ENCODE data around the gene ADGRD1.
"Not testable (repeated sequence)": the region's sequence is repeated elsewhere in the genome, so short reads cannot be mapped to it uniquely, and the experiment has no call there.

The ADGRD1 gene

GRCh38 chr12:130988261-130988660, 34.6 kb downstream of the ADGRD1 start:
- no peak for DNase-seq

DNA sequence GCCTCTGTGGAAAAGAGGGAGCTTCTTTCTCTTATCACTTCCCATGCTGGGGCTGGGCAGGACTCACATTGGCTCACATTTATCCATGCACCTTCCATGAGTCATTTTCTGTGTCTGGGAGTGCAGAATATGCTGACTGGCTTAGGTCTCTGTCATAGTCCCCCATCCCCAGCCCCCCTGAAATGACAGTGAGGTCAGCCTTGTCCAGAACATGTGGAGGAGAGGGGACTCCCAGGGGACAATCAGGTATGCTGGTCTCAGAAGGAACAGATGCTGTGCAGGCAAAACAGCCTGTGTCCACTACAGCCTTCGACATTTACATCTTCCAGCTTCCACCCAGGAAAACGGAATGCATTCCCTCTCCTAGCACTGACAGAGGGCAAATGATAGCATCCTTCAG, 35.0 kb downstream of the ADGRD1 start:
- DNase-seq = no peak

GRCh38 chr12:130989391-130989790, 35.7 kb downstream of the ADGRD1 start:
- DNase-seq = no peak

DNA sequence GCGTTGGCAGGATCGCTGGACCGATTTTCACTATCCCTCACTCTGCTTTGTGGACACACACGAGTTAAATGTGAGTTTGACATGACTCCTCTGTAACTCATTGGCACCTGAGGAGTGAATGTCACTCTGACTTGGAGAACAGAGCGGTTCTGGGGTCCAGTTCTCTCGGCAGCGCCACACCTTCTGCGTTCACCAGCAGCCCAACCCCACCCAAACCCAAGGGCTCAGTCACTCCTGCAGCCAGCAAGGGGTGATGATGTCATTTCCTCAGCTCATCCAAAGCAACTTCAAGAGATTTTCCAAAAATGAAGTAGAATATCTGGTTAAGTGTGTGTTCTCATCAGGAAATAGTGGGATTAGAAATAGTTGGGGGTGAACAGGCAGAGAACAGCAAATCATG, 36.3 kb downstream of the ADGRD1 start:
- DNase-seq = no peak

- no peak for DNase-seq
Measured at GRCh38 chr12:130992448-130992847, 38.7 kb downstream of the ADGRD1 start.

GRCh38 chr12:130992979-130993538, 39.4 kb downstream of the ADGRD1 start:
- DNase-seq = no peak

DNA sequence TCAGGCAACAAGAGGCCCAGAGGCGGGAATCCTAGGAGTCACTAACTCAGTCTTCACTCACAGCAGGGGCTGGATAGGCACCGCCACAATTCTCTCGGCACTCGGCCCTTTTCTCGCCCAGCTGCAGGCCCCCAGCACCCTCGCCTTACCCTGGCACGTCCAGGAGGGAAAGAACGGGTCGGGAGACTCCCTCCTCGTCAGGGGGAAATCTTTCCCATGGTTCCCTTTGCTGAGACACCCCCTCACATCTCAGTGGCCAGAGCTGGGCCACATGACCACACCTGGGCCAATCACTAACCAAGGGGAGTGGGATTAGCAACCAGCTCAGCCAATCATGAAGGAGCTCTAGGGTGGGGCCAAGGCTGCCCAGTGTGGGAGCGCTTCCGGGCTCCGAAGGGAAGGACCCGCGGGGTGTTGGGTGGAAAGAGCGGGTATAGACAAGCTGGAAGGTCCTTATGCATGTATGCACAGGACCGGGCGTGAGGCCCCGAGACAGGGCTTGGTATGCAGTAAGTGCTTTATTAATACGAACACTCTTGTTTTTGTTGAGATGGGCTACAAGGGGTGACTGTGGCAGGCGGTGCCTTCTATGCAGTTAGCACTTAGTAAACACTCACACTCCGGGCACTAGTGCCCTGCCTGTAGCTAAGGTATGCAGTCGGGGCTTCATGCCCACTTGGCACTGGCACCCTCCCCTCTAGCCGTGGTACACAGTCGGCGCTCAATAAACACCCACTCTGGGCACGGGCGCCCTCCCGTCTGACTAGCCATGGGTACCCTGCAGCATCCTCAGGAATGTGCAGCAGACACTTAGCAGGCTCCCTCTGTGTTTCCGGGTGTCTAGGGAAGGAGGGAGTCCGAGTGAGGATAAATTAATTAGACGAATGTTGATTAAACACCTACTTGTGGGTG, 40.3 kb downstream of the ADGRD1 start:
- DNase-seq = no peak

DNA sequence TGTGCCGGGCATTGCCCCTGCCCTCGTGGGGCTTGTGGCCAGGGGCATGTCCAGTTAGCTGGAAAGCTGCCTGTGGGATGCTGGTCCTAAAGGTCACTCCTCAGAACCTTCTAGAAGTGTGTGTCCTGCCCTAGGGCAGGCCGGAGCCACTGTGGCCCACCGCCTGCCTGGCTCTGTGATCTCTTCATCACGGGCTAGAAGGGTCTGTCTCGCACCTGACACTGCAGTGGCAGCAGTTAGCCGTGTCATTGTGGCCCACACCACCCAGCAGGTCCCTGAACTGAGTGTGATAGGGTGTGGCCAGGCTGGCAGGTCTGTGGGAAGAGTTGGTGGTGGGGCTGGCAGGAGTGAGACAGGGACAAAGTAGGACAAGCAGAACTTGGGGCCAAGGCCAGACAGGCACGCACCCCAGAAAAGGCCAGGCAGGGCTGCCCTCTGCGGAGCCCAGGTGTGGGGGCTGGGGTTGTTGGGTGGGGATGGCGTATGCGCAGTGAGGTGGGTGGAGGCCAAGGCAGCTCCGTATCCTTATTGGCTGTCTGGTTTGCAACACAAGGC, 41.2 kb downstream of the ADGRD1 start:
- no peak for DNase-seq

DNA sequence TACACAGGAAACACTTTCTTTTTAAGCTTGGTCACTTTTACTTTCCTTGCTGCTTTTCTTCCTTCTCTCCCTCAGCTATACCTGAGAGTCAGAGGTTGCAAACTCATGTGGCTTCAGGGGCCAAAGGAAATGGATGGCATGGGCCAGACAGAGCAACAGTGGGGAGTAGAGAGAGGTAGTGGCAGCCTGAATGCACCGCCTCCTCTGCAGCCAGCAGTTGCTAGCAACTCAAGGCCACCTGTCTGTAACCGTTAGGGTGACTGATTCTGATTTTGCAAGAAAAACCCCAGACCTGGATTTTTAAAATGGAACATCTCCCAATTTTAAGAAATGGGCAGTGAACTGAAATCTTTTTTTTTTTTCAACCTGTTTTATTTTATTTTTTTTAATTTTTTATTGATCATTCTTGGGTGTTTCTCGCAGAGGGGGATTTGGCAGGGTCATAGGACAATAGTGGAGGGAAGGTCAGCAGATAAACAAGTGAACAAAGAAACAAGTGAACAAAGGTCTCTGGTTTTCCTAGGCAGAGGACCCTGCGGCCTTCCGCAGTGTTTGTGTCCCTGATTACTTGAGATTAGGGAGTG, 41.8 kb downstream of the ADGRD1 start:
- not testable (repeated sequence) for DNase-seq

DNA sequence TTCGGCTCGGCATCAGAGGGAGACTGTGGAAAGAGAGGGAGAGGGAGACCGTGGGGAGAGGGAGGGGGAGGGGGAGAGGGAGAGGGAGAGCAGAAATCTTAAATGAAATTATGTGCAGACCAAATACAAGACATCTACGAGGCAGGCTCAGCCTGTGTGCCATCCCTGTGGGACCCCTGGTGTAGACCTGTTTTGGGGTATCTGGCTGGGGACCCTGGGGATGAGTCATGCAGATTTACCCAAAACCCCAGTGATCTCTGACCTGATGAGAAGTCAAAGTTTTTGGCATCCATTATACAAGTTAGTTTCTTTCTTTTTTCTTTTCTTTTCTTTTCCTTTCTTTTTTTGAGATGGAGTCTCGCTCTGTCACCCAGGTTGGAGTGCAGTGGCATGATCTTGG, 44.4 kb downstream of the ADGRD1 start:
- DNase-seq = no peak

GRCh38 chr12:131000000-131000486, 46.3 kb downstream of the ADGRD1 start:
- no peak for DNase-seq

DNA sequence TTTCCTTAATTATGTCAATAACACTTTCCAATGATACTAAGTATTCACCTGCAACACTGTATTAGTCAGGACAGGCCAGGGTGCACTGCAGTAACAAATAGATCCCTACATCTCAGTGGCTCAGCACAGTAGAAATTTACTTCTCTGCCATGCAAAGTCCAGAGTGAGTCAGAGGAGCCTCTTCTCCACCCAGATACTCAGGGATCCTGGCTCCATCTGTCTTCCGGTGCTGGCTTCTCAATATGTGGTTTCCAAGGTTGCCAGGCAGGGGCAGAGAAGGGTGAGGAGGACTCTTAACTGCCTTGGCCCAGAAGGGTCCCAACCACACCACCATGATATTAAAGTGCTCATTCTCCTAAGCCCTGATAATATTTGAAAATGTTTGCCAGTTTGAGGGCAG, 47.8 kb downstream of the ADGRD1 start:
- DNase-seq = no peak

GRCh38 chr12:131002216-131002631, 48.5 kb downstream of the ADGRD1 start:
- no peak for DNase-seq

DNA sequence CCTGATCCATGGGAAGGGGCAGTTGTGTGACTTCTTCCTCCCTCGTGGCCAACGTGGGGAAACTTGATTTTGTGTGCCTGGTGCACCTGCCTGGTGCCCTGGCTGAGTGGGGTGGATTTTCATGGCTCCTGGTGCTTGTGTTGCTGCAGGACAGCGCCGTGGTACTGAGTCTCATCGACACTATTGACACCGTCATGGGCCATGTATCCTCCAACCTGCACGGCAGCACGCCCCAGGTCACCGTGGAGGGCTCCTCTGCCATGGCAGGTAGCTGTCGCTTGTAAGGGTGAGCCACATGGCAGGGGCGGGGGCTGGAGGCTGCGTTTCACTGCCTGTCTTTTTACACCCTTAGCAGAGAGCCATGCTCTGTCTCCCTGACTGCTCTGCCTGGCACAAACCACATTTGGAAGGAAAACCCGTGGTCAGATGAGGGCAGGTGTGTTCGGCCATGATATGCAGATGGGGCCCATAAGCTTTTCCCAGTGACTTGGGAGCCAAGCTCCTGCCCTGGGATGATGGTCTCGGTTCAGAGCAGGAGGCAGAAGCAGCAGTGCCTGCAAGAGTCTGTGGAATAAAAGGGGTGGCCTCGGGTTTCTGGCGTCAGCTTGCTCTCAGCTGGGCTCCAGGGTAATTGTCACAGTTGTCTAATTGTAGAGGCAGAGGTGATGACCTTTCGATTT, 49.5 kb downstream of the ADGRD1 start:
- DNase-seq = no peak

DNA sequence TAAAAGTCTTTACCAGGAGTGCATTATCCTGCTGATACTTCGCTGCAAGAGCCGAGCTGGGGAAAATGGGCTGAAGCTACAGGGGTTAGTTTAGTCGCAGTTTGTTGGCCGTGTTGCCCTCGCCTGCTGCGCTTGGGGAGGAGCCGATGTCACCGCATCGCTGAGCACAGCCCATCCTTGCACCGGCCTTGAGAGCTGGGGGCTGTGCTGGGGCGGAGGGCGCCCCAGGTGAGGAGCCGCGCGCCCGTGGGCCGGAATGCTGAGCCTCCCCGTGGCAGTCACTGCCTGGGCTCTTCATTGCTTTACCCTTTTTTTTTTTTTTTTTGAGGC, 50.0 kb downstream of the ADGRD1 start:
- DNase-seq = no peak

GRCh38 chr12:131004166-131004565, 50.5 kb downstream of the ADGRD1 start:
- DNase-seq = no peak

GRCh38 chr12:131005161-131006035, 51.7 kb downstream of the ADGRD1 start:
- no peak for DNase-seq

GRCh38 chr12:131006036-131006735, 52.5 kb downstream of the ADGRD1 start:
- DNase-seq = no peak

DNA sequence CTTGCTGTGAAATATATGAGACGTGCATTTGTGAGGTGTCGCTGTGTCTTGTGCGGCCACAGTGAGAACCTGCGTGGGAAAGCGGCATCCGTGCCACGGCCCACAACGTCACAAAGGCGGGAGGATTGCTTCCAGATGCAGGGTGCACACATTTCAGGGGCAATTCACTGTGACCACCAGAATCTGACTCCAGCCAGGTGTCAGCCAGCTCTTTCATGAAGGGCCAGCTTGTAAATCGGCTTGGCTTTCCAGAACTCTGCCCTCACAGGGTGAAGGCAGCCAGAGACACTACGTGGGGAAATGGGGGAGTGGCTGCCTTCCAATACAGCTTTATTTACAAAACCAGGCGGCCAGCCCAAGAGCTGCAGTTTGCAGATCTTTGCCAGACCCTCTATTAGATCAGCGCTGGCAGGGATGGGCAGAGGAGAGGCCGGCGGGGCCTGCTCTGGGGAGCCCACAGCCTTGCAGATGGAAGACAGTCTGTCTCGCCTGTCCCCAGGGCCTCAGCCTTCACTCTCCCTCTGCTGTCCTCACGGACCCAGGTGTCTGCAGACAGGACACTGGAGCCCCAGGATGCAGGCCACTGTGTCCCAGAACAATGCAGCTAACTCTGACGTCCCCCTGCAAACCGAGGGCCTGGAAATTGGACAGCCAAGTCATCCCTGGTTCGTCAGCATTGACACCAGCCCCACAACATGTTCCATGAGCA, 53.5 kb downstream of the ADGRD1 start:
- DNase-seq = no peak

DNA sequence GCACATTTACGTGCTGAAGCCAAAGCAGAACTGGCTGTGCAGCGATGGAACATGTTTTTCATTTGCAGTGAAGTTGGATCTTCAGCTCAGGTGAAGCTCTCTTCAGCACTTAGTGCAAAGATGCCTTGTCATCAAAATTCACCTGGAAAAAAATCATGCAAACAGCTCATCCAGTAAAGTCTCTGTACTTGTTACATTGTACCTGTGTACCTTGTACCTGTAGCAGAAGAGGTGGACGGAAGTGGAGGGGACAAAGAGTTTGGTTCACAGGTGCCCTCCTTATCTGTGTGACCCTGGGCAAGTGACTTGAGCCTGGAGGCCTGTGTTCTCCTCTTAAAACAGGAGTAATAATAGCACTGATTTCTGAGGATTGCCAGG, 54.0 kb downstream of the ADGRD1 start:
- no peak for DNase-seq

Measured in bone marrow (tissue), 2 donors.